Measurements from ENCODE around the gene TROAP.

TROAP gene

GRCh38 chr12:49347311-49348193, 24.5 kb downstream of the TROAP start:
- no peaks in the 10 kb centered on the region for H3K36me3 ChIP-seq
- peaks cover 0 to 49% (median 39%) of the 10 kb centered on the region in 11 experiments; a peak in 19 of 22 replicates for H4K20me1 ChIP-seq
- H3K4me1 ChIP-seq: peaks cover 39 to 60% (median 55%) of the 10 kb centered on the region in 10 experiments
- H3K4me3 ChIP-seq: peak overlapping the region; percentile 48 to 70 (median 58)
- no peak overlapping the region for H3K27ac ChIP-seq
- H3K27me3 ChIP-seq: peaks cover 61 to 72% (median 67%) of the 10 kb centered on the region in 11 experiments
- H3K4me2 ChIP-seq: peak overlapping the region; percentile 92 to 100 (median 99)
- H3K9ac ChIP-seq: peak overlapping the region in 7 of 11 experiments; percentile 7 to 69 (median 38); a peak in 8 of 22 replicates
- no peak for TF ChIP-seq Cebpa-rat (IDR thresholded peaks at IDR 0.05)
- no peaks in the 10 kb centered on the region for H3K9me3 ChIP-seq (replicated peaks in 1 of 11)

DNA sequence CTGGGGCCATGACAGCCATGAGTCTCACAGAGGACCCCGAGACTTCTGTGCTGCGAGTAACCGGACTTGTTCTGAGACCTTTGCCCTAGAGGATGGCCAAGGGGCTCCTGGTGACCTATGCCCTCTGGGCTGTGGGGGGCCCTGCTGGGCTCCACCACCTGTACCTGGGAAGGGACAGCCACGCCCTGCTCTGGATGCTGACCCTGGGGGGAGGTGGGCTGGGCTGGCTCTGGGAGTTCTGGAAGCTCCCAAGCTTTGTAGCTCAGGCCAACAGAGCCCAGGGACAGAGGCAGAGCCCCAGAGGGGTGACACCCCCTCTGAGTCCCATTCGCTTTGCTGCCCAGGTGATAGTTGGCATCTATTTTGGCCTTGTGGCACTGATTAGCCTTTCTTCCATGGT, 25.7 kb downstream of the TROAP start:
- Histone ChIP-seq H3K27me3 (peaks cover 48 to 59% (median 54%) of the 10 kb centered on the region in 11 experiments), H3K4me2 (peak overlapping the region in 7 of 11 experiments; percentile 92 to 100 (median 99); a peak in 9 of 22 replicates), H3K36me3 (no peaks in the 10 kb centered on the region), H3K4me1 (peaks cover 27 to 48% (median 44%) of the 10 kb centered on the region in 10 experiments), H3K4me3 (no peak overlapping the region), H3K9ac (no peak overlapping the region), H3K9me3 (replicated peaks in 1 of 11) (no peaks in the 10 kb centered on the region), H3K27ac (no peak overlapping the region), H4K20me1 (peaks cover 0 to 37% (median 27%) of the 10 kb centered on the region in 11 experiments; a peak in 17 of 22 replicates)
- TF ChIP-seq Cebpa-rat (IDR thresholded peaks at IDR 0.05): no peak

DNA sequence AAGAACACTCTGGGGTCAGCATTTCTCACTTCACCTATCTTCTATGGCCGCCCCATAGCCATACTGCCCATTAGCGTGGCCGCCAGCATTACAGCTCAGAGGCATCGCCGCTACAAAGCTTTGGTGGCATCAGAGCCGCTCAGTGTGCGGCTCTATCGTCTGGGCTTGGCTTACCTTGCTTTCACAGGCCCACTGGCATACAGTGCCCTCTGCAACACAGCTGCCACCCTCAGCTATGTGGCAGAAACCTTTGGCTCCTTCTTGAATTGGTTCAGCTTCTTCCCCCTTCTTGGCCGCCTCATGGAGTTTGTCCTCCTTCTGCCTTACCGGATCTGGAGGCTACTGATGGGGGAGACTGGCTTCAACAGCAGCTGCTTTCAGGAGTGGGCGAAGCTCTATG, 26.2 kb downstream of the TROAP start:
- Histone ChIP-seq H3K9me3 (replicated peaks in 1 of 11) (no peaks in the 10 kb centered on the region), H3K9ac (no peak overlapping the region), H3K36me3 (no peaks in the 10 kb centered on the region), H3K4me2 (no peak overlapping the region), H3K4me3 (no peak overlapping the region), H3K27me3 (peaks cover 44 to 54% (median 49%) of the 10 kb centered on the region in 11 experiments), H3K27ac (no peak overlapping the region), H3K4me1 (peaks cover 27 to 43% (median 39%) of the 10 kb centered on the region in 10 experiments), H4K20me1 (peaks cover 0 to 32% (median 22%) of the 10 kb centered on the region in 11 experiments; a peak in 17 of 22 replicates)
- TF ChIP-seq Cebpa-rat (IDR thresholded peaks at IDR 0.05): no peak

- Histone ChIP-seq H3K4me3 (no peak overlapping the region), H3K27me3 (peaks cover 13 to 24% (median 19%) of the 10 kb centered on the region in 11 experiments), H3K9me3 (replicated peaks in 1 of 11) (no peaks in the 10 kb centered on the region), H3K4me2 (no peak overlapping the region), H3K9ac (no peak overlapping the region), H3K36me3 (no peaks in the 10 kb centered on the region), H4K20me1 (peaks cover 0 to 4% (median 2%) of the 10 kb centered on the region in 11 experiments; a peak in 13 of 22 replicates), H3K4me1 (peaks cover 8 to 14% (median 12%) of the 10 kb centered on the region in 10 experiments), H3K27ac (no peak overlapping the region)
- no peak for TF ChIP-seq Cebpa-rat (IDR thresholded peaks at IDR 0.05)
Measured at GRCh38 chr12:49352351-49352750, 29.3 kb downstream of the TROAP start.

DNA sequence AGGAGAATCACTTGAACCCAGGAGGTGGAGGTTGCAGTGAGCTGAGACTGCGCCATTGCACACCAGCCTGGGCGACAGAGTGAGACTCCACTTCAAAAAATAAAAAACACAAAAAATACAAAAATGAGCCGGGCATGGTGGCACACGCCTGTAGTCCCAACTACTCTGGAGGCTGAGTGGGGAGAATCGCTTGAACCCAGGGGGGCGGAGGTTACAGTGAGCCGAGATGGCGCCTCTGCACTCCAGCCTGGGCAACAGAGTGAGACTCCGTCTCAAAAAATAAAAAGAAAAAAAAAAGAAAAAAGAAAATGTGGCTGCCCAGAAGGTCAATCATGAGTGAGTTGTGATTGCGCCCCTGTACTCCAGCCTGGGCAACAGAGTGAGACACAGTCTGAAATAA, 32.9 kb downstream of the TROAP start:
- TF ChIP-seq Cebpa-rat (IDR thresholded peaks at IDR 0.05): no peak
- no peak overlapping the region for H3K27ac ChIP-seq
- no peak overlapping the region for H3K4me2 ChIP-seq
- H3K36me3 ChIP-seq: no peaks in the 10 kb centered on the region
- H3K9me3 ChIP-seq (replicated peaks in 1 of 11): no peaks in the 10 kb centered on the region
- H3K4me1 ChIP-seq: no peaks in the 10 kb centered on the region
- H3K4me3 ChIP-seq: no peak overlapping the region
- no peaks in the 10 kb centered on the region for H4K20me1 ChIP-seq
- H3K27me3 ChIP-seq: no peaks in the 10 kb centered on the region
- no peak overlapping the region for H3K9ac ChIP-seq

GRCh38 chr12:49357103-49357678, 34.1 kb downstream of the TROAP start:
- Histone ChIP-seq H3K4me3 (no peak overlapping the region), H3K27me3 (no peaks in the 10 kb centered on the region), H4K20me1 (no peaks in the 10 kb centered on the region), H3K9ac (no peak overlapping the region), H3K4me1 (no peaks in the 10 kb centered on the region), H3K4me2 (no peak overlapping the region), H3K27ac (no peak overlapping the region), H3K36me3 (no peaks in the 10 kb centered on the region), H3K9me3 (replicated peaks in 1 of 11) (no peaks in the 10 kb centered on the region)
- no peak for TF ChIP-seq Cebpa-rat (IDR thresholded peaks at IDR 0.05)

DNA sequence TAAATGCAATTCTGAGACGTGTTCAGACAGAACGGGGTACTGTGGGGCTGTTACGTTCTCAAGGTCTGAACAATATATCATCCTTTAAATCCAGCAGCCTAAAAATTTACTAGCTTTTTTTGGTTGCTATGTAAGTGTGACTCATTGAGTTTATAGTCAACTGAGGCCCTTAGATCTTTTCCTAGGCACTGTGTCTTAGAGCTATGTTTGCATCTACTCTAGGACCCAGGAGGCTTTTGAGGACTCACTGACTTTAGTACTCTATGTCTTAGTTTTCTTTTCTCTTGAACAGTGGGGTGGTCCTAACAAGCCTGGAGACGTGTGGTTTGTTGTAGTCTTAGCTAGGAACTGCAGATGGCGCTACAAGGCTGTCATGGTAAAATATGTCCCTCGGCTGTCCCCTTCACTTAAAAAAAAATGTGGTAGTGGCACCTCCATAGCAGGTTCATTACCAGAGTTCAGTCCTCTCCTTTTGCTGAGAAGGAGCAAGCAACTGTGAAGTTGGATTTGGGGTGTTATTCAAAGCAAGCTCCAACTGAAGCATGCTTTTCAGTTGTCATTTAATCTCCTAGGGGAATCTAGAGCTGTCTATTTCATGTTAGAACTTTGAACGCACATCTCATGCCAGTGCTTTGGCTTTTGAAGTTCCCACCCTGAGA, 35.6 kb downstream of the TROAP start:
- Histone ChIP-seq H3K9me3 (replicated peaks in 1 of 11) (no peaks in the 10 kb centered on the region), H3K4me1 (no peaks in the 10 kb centered on the region), H4K20me1 (no peaks in the 10 kb centered on the region), H3K27me3 (no peaks in the 10 kb centered on the region), H3K27ac (no peak overlapping the region), H3K9ac (no peak overlapping the region), H3K4me2 (peak overlapping the region in 1 of 11 experiments; percentile 19; a peak in 1 of 22 replicates), H3K4me3 (no peak overlapping the region), H3K36me3 (no peaks in the 10 kb centered on the region)
- no peak for TF ChIP-seq Cebpa-rat (IDR thresholded peaks at IDR 0.05)

- no peak overlapping the region for H3K9ac ChIP-seq
- no peaks in the 10 kb centered on the region for H3K27me3 ChIP-seq
- H3K4me2 ChIP-seq: no peak overlapping the region
- H3K9me3 ChIP-seq (replicated peaks in 1 of 11): no peaks in the 10 kb centered on the region
- H3K4me1 ChIP-seq: peaks cover 0 to 6% (median 2%) of the 10 kb centered on the region in 10 experiments; a peak in 12 of 20 replicates
- H3K4me3 ChIP-seq: no peak overlapping the region
- no peaks in the 10 kb centered on the region for H4K20me1 ChIP-seq
- no peaks in the 10 kb centered on the region for H3K36me3 ChIP-seq
- no peak for TF ChIP-seq Cebpa-rat (IDR thresholded peaks at IDR 0.05)
- no peak overlapping the region for H3K27ac ChIP-seq
Measured at GRCh38 chr12:49359671-49360070, 36.6 kb downstream of the TROAP start.

- no peak for TF ChIP-seq Cebpa-rat (IDR thresholded peaks at IDR 0.05)
- H3K27ac ChIP-seq: no peak overlapping the region
Measured at GRCh38 chr12:49362077-49362476, 39.0 kb downstream of the TROAP start.

More at GRCh38 chr12:49362077-49362476, 39.0 kb downstream of the TROAP start:
- Histone ChIP-seq H3K4me3 (no peak overlapping the region), H4K20me1 (no peaks in the 10 kb centered on the region), H3K9ac (no peak overlapping the region), H3K4me1 (peaks cover 9 to 22% (median 17%) of the 10 kb centered on the region in 10 experiments), H3K36me3 (no peaks in the 10 kb centered on the region), H3K9me3 (replicated peaks in 1 of 11) (no peaks in the 10 kb centered on the region), H3K4me2 (no peak overlapping the region), H3K27me3 (no peaks in the 10 kb centered on the region)
